Measurements from ENCODE around the gene STAP1. TPM values are rescaled to one million over a fixed set of nuclear protein-coding genes. Genes with fewer than 3 reads are reported as not detected.

Gene STAP1
- total RNA-seq, 1 experiment from 2014 or later, result not detected

DNA sequence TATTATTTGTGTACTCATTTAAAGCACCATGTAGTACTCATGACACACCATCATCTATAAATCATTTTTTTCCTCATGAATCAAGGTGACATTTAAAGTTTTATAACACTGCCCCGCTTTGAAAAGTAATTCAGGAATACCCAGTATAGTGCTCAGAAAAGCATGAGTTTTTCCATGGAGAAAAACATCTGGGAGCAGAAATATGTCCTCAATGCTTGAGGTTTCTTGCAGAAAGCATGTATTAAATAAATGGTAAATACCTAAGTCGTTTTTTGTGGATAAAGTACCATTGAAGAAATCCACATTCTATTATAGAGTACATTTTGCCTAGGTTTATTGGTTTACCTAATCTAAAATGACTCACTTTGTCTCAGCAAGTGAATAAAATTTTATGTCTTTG lies 76.2 kb downstream of the STAP1 start:
- no peak overlapping the region for H4K5ac ChIP-seq (ENCODE audit: insufficient read length, low read depth, low read length)
- no peak overlapping the region for H2BK20ac ChIP-seq (ENCODE audit: low read depth, low read length, poor library complexity, severe bottlenecking)
- no peaks in the 10 kb centered on the region for H3K27me3 ChIP-seq (ENCODE audit: insufficient read depth, low read length)
- no peak overlapping the region for H2BK12ac ChIP-seq (ENCODE audit: insufficient read length, low read depth, low read length)
- no CpG with 5 or more reads among the region's 2 CpGs for WGBS (ENCODE audit: extremely low coverage, insufficient read length, low lambda C conversion rate)
- peaks cover 41 to 79% (median 66%) of the 10 kb centered on the region in 3 experiments for H3K36me3 Mint-ChIP-seq (ENCODE audit: insufficient read depth in 1 of 3, low read depth in 3 of 3)
- H3K79me2 ChIP-seq (ENCODE audit: insufficient read depth, low read length), result no peaks in the 10 kb centered on the region
- H3K9ac ChIP-seq (ENCODE audit: extremely low read depth, insufficient read length, low read length), result no peak overlapping the region
- H2AFZ ChIP-seq (ENCODE audit: low read length), result no peak overlapping the region
- H2BK5ac ChIP-seq (ENCODE audit: insufficient read length, low read length), result no peak overlapping the region
- no peak overlapping the region for H3K23ac ChIP-seq (ENCODE audit: insufficient read length, low read depth, low read length)
- H3K9me3 ChIP-seq (ENCODE audit: control insufficient read depth, low read depth, low read length), result no peaks in the 10 kb centered on the region
- H4K8ac ChIP-seq (replicated peaks; ENCODE audit: insufficient read length, low read depth, low read length), result no peak overlapping the region
- no peak overlapping the region for H3K4ac ChIP-seq (ENCODE audit: low read depth, low read length)
- TF ChIP-seq, protein P1, sequence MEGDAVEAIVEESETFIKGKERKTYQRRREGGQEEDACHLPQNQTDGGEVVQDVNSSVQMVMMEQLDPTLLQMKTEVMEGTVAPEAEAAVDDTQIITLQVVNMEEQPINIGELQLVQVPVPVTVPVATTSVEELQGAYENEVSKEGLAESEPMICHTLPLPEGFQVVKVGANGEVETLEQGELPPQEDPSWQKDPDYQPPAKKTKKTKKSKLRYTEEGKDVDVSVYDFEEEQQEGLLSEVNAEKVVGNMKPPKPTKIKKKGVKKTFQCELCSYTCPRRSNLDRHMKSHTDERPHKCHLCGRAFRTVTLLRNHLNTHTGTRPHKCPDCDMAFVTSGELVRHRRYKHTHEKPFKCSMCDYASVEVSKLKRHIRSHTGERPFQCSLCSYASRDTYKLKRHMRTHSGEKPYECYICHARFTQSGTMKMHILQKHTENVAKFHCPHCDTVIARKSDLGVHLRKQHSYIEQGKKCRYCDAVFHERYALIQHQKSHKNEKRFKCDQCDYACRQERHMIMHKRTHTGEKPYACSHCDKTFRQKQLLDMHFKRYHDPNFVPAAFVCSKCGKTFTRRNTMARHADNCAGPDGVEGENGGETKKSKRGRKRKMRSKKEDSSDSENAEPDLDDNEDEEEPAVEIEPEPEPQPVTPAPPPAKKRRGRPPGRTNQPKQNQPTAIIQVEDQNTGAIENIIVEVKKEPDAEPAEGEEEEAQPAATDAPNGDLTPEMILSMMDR (conservative IDR thresholded peaks at IDR 0.05), result no peak
- no peak overlapping the region for H3K4me3 Mint-ChIP-seq
- no peak overlapping the region for H3K18ac ChIP-seq (ENCODE audit: insufficient read length, low read depth, low read length)
- H3K27me3 Mint-ChIP-seq (ENCODE audit: low read depth), result no peaks in the 10 kb centered on the region
- no peak overlapping the region for H3K56ac ChIP-seq (ENCODE audit: insufficient read length, low read depth, low read length)
- no peaks in the 10 kb centered on the region for H3K4me1 Mint-ChIP-seq
- H2BK120ac ChIP-seq (ENCODE audit: low read depth, low read length, poor library complexity, severe bottlenecking), result no peak overlapping the region
- H3K27ac ChIP-seq (ENCODE audit: insufficient read length, low read depth, low read length), result no peak overlapping the region
- H4K91ac ChIP-seq (ENCODE audit: insufficient read length, low read depth, low read length), result no peak overlapping the region
- no peak overlapping the region for H2AK5ac ChIP-seq (ENCODE audit: insufficient read length, low read length)
- H3K4me2 ChIP-seq (ENCODE audit: insufficient read depth, insufficient read length, low read length), result no peak overlapping the region
- no peak overlapping the region for H2BK15ac ChIP-seq (ENCODE audit: low read depth, low read length)
- no peaks in the 10 kb centered on the region for H3K23me2 ChIP-seq (ENCODE audit: insufficient read length, low read depth, low read length, poor library complexity, severe bottlenecking)
- no peak overlapping the region for H3K27ac Mint-ChIP-seq
- H3K9me3 Mint-ChIP-seq, result peaks cover 10 to 13% of the 10 kb centered on the region in 2 experiments
- no peak overlapping the region for H3T11ph ChIP-seq (ENCODE audit: low read length)
- H4K20me1 ChIP-seq (ENCODE audit: control insufficient read depth, insufficient read depth, insufficient read length), result no peaks in the 10 kb centered on the region
- DNase-seq, result no peak
- H3K79me1 ChIP-seq (ENCODE audit: insufficient read depth, low read depth, low read length, poor library complexity, severe bottlenecking), result no peaks in the 10 kb centered on the region
- no peaks in the 10 kb centered on the region for H3K4me1 ChIP-seq (ENCODE audit: insufficient read depth, low read length)
- H3K14ac ChIP-seq (ENCODE audit: insufficient read depth, low read length), result no peak overlapping the region
